GM18873 (cell line): ENCODE results near the gene LACTBL1.

ENCODE experiments used
- ATAC-seq: cut with Tn5 transposase; IDR thresholded peaks from one replicate; pipeline ENCODE4 v1.9.1; 2021; ENCODE audit warnings: mild to moderate bottlenecking, moderate library complexity, moderate number of reproducible peaks; ENCODE audit not compliant: unreplicated experiment, low FRiP score

LACTBL1 gene

GRCh38 chr1:22914156-22914555 lies 58.5 kb downstream of the LACTBL1 start:
- no peak for ATAC-seq

- no peak for ATAC-seq
These were observed 59.1 kb downstream of the LACTBL1 start for GRCh38 chr1:22913421-22914141.

- ATAC-seq = no peak
These were observed 60.4 kb downstream of the LACTBL1 start for GRCh38 chr1:22912311-22912710.

GRCh38 chr1:22910986-22911651 lies 61.5 kb downstream of the LACTBL1 start:
- ATAC-seq = no peak

GRCh38 chr1:22910286-22910685 lies 62.4 kb downstream of the LACTBL1 start:
- ATAC-seq = no peak

GRCh38 chr1:22908880-22909426 lies 63.7 kb downstream of the LACTBL1 start:
- no peak for ATAC-seq

- ATAC-seq = no peak
These were observed 65.1 kb downstream of the LACTBL1 start for GRCh38 chr1:22907528-22907927.

GRCh38 chr1:22906968-22907367 lies 65.7 kb downstream of the LACTBL1 start:
- no peak for ATAC-seq

GRCh38 chr1:22903113-22903512 lies 69.6 kb downstream of the LACTBL1 start:
- ATAC-seq = no peak
